ENCODE data around the gene BTG1. TPM values are rescaled to one million over a fixed set of nuclear protein-coding genes. Genes with fewer than 3 reads are reported as not detected.

BTG1 gene
- total RNA-seq, 1 experiment from 2014 or later: 23.1 TPM

- DNase-seq: no peak
- H3K36me3 Mint-ChIP-seq (ENCODE audit: insufficient read depth, unreplicated experiment): no peaks in the 10 kb centered on the region
- Histone ChIP-seq H3K4me1 (peaks cover 7% of the 10 kb centered on the region; the same call in 1 of the 2 replicates), H3K9me3 (0 out of 2 replicates have a peak, but pooled peaks cover 4% of the 10 kb centered on the region), H3K4me3 (ENCODE audit: low read depth, low read length) (no peak overlapping the region), H3K27me3 (replicated peaks; ENCODE audit: control insufficient read depth, insufficient read depth, low read length) (no peaks in the 10 kb centered on the region), H3K36me3 (ENCODE audit: control insufficient read depth, insufficient read depth, low read length) (no peaks in the 10 kb centered on the region)
- no peaks in the 10 kb centered on the region for H3K9me3 Mint-ChIP-seq (ENCODE audit: unreplicated experiment)
- no peak overlapping the region for H3K4me3 Mint-ChIP-seq (ENCODE audit: unreplicated experiment)
- ChIA-PET POLR2A (interaction anchor here (0.7 kb wide), 2 partner anchors 22 to 404 kb away, joined by 3 to 6 read pairs; no protein-coding TSS in a partner anchor), CTCF (interaction anchor here (1.2 kb wide), 1 partner anchor 20 kb away, joined by 3 read pairs; no protein-coding TSS in a partner anchor)
- BruUV-seq (replicated peaks): no TSS peak
- peaks cover 22% of the 10 kb centered on the region for H3K4me1 Mint-ChIP-seq (ENCODE audit: low read depth, unreplicated experiment)
- H3K27me3 Mint-ChIP-seq (ENCODE audit: insufficient read depth, unreplicated experiment): no peaks in the 10 kb centered on the region
- intact Hi-C loops (cut with micrococcal nuclease; ENCODE audit: unreplicated experiment): no loop called here
- no peak overlapping the region for H3K27ac Mint-ChIP-seq (ENCODE audit: unreplicated experiment)
- TF ChIP-seq CTCF (IDR thresholded peaks at IDR 0.05; ENCODE audit: insufficient read depth in 1 of 2, low read depth in 1 of 2, low read length in 1 of 2, severe bottlenecking in 1 of 2, unreplicated experiment in 1 of 2): no peak
Observed at GRCh38 chr12:92123780-92124688, 21.6 kb downstream of the BTG1 start.

- Mint-ChIP-seq H3K36me3 (ENCODE audit: insufficient read depth, unreplicated experiment) (no peaks in the 10 kb centered on the region), H3K4me3 (ENCODE audit: unreplicated experiment) (no peak overlapping the region), H3K4me1 (ENCODE audit: low read depth, unreplicated experiment) (peaks cover 22% of the 10 kb centered on the region), H3K27me3 (ENCODE audit: insufficient read depth, unreplicated experiment) (no peaks in the 10 kb centered on the region), H3K9me3 (ENCODE audit: unreplicated experiment) (no peaks in the 10 kb centered on the region), H3K27ac (ENCODE audit: unreplicated experiment) (no peak overlapping the region)
- no peak for DNase-seq
- H3K4me3 ChIP-seq (ENCODE audit: low read depth, low read length): no peak overlapping the region
- 0 out of 2 replicates have a peak, but pooled peaks cover 4% of the 10 kb centered on the region for H3K9me3 ChIP-seq
- ChIA-PET CTCF (no interaction called here), POLR2A (interaction anchor here (0.7 kb wide), 1 partner anchor 403 kb away, joined by 3 read pairs; no protein-coding TSS in a partner anchor)
- peaks cover 7% of the 10 kb centered on the region; the same call in 1 of the 2 replicates for H3K4me1 ChIP-seq
- intact Hi-C loops (cut with micrococcal nuclease; ENCODE audit: unreplicated experiment): no loop called here
- no peak for TF ChIP-seq CTCF (IDR thresholded peaks at IDR 0.05; ENCODE audit: insufficient read depth in 1 of 2, low read depth in 1 of 2, low read length in 1 of 2, severe bottlenecking in 1 of 2, unreplicated experiment in 1 of 2)
- H3K36me3 ChIP-seq (ENCODE audit: control insufficient read depth, insufficient read depth, low read length): no peaks in the 10 kb centered on the region
- H3K27me3 ChIP-seq (replicated peaks; ENCODE audit: control insufficient read depth, insufficient read depth, low read length): no peaks in the 10 kb centered on the region
- BruUV-seq (replicated peaks): no TSS peak
Observed at GRCh38 chr12:92122941-92123779, 22.5 kb downstream of the BTG1 start.

GRCh38 chr12:92121826-92122225 lies 23.8 kb downstream of the BTG1 start:
- peak overlapping the region; percentile 80 for H3K27ac Mint-ChIP-seq (ENCODE audit: unreplicated experiment)
- H3K4me1 ChIP-seq: peaks cover 7% of the 10 kb centered on the region; the same call in 1 of the 2 replicates
- H3K27me3 ChIP-seq (replicated peaks; ENCODE audit: control insufficient read depth, insufficient read depth, low read length): no peaks in the 10 kb centered on the region
- H3K4me3 Mint-ChIP-seq (ENCODE audit: unreplicated experiment): no peak overlapping the region
- intact Hi-C loops (cut with micrococcal nuclease; ENCODE audit: unreplicated experiment): no loop called here
- CTCF ChIA-PET: no interaction called here
- H3K36me3 Mint-ChIP-seq (ENCODE audit: insufficient read depth, unreplicated experiment): no peaks in the 10 kb centered on the region
- no peak for TF ChIP-seq CTCF (IDR thresholded peaks at IDR 0.05; ENCODE audit: insufficient read depth in 1 of 2, low read depth in 1 of 2, low read length in 1 of 2, severe bottlenecking in 1 of 2, unreplicated experiment in 1 of 2)
- no TSS peak for BruUV-seq (replicated peaks)
- H3K9me3 ChIP-seq: 0 out of 2 replicates have a peak, but pooled peaks cover 4% of the 10 kb centered on the region
- POLR2A ChIA-PET: no interaction called here
- peaks cover 22% of the 10 kb centered on the region for H3K4me1 Mint-ChIP-seq (ENCODE audit: low read depth, unreplicated experiment)
- no peak for DNase-seq
- H3K4me3 ChIP-seq (ENCODE audit: low read depth, low read length): no peak overlapping the region
- H3K9me3 Mint-ChIP-seq (ENCODE audit: unreplicated experiment): no peaks in the 10 kb centered on the region
- no peaks in the 10 kb centered on the region for H3K27me3 Mint-ChIP-seq (ENCODE audit: insufficient read depth, unreplicated experiment)
- no peaks in the 10 kb centered on the region for H3K36me3 ChIP-seq (ENCODE audit: control insufficient read depth, insufficient read depth, low read length)

Measured in Caco-2 (cell line).